ENCODE measurements around the gene RNF220.

Gene RNF220

DNA sequence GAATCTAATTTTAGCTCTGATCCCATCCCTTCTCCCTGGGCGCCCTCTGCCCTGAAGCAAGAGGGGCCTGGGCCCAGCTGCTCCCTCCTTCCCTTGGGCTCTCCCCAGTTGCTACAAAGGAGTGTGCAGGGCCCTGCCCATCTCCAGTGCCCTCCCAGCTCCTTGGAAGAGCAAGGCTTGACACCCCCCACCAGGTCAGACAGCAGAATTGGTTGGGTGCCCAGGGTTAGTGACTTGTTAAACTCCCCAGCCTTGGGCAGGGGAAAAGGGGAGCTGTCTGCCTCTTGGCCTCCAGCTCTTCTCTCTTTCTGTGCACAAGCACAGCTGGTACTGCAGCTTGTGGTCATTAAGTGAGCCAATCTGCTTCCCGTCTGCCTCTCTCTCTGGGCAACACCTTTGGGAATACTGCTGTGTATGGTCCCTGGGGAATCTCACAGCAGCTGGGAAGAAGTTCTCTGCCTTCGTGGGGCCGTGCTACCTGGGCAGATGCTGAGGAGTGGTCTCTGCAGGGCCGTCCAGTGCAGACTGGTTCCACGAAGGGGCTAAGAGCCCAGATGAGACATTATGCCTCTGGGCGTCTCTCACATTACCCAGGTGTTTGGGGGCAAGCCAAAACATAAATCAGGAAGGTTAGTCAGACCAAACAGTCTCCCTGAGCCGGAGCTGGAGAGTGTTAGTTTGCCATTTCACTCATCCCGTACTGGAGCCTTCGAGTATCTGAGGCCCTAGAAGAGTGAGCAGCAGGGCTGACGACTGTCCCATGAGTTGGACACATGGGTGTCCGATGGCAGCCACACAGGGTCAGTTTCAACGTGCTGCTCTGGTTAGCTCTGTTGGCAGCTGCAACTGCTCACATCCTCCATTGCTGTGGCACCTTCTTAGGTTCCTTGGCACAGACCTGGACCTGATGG lies 231.9 kb downstream of the RNF220 start:
- in situ Hi-C loops (cut with MboI; ENCODE audit: low pct_unique_long_range_greater_than_20kb, low sequenced_read_pairs, unreplicated experiment), result no loop called here
- DNase-seq (ENCODE audit: low spot score), result no peak
- TF ChIP-seq, protein P1, sequence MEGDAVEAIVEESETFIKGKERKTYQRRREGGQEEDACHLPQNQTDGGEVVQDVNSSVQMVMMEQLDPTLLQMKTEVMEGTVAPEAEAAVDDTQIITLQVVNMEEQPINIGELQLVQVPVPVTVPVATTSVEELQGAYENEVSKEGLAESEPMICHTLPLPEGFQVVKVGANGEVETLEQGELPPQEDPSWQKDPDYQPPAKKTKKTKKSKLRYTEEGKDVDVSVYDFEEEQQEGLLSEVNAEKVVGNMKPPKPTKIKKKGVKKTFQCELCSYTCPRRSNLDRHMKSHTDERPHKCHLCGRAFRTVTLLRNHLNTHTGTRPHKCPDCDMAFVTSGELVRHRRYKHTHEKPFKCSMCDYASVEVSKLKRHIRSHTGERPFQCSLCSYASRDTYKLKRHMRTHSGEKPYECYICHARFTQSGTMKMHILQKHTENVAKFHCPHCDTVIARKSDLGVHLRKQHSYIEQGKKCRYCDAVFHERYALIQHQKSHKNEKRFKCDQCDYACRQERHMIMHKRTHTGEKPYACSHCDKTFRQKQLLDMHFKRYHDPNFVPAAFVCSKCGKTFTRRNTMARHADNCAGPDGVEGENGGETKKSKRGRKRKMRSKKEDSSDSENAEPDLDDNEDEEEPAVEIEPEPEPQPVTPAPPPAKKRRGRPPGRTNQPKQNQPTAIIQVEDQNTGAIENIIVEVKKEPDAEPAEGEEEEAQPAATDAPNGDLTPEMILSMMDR (IDR thresholded peaks at IDR 0.05; ENCODE audit: extremely low read depth, insufficient read depth, missing control alignments), result no peak

DNA sequence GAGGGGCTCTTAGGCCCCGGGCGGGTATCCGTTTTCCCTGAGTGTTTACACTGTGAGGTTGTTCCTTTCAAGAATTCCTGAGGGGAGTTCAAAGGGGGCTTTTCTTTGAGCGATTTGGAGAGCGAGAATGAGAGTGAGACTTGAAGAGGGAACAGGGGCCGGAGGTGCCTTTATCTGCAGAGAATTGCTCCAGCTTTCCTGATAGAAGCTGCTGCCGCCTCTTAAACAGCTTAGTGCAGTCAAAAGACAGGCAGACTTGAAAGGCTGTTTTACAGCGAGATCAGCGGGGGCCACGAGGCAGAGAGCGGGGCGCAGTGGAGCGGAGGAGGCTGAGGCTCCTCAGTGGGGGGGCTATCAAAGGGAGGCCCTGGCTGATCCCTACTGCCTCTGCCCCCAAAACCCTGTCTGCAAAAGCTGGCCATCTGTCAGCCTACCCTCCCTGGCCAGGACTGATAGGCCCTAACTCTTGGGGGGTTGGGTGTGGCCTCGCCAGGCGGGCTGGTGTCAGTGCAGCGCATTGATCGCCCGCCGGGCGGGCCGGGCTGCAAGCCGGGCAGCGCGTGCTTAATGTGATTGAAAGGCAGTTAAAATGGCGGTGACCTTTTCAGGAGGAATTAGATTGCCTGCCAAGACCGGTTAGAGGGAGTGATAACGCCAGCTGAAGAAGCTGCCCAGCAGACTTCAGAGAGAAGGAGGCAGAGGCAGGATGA lies 232.8 kb downstream of the RNF220 start:
- in situ Hi-C loops (cut with MboI; ENCODE audit: low pct_unique_long_range_greater_than_20kb, low sequenced_read_pairs, unreplicated experiment), result no loop called here
- TF ChIP-seq, protein P1 (IDR thresholded peaks at IDR 0.05; ENCODE audit: extremely low read depth, insufficient read depth, missing control alignments), result no peak
- no peak for DNase-seq (ENCODE audit: low spot score)

DNA sequence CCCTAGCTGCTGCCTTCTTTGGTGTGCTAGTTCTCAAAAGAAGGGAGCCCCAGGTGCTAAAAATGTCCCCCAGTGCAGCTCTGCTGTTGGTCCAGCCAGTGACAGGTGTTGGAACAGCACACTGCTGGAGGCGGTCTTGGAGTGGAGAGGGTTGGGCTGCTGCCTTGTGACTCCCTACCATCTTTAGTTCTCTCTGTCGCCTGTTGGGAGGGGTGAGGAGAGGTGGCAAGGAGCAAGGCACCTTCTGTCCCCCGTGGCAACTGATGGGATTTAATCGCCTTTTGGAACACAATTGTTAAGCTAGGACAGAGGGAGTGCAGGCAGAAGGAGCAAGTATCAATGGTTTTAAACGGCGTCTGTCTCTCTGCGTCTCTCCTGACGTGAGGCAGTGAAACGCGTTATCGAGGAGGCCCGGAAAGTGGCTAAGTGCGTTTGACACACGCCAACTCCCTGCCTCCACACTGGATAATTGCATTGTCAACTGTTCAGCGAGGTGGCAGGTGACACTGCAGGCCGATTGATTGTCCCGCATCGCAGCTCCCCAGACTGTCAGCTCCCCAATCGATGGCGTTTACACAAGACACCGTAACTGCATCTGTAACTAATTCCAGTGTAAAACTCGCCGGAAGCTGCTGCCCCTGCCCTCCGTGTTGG lies 235.3 kb downstream of the RNF220 start:
- DNase-seq (ENCODE audit: low spot score), result no peak
- in situ Hi-C loops (cut with MboI; ENCODE audit: low pct_unique_long_range_greater_than_20kb, low sequenced_read_pairs, unreplicated experiment), result no loop called here
- TF ChIP-seq, protein P1 (IDR thresholded peaks at IDR 0.05; ENCODE audit: extremely low read depth, insufficient read depth, missing control alignments), result no peak

DNA sequence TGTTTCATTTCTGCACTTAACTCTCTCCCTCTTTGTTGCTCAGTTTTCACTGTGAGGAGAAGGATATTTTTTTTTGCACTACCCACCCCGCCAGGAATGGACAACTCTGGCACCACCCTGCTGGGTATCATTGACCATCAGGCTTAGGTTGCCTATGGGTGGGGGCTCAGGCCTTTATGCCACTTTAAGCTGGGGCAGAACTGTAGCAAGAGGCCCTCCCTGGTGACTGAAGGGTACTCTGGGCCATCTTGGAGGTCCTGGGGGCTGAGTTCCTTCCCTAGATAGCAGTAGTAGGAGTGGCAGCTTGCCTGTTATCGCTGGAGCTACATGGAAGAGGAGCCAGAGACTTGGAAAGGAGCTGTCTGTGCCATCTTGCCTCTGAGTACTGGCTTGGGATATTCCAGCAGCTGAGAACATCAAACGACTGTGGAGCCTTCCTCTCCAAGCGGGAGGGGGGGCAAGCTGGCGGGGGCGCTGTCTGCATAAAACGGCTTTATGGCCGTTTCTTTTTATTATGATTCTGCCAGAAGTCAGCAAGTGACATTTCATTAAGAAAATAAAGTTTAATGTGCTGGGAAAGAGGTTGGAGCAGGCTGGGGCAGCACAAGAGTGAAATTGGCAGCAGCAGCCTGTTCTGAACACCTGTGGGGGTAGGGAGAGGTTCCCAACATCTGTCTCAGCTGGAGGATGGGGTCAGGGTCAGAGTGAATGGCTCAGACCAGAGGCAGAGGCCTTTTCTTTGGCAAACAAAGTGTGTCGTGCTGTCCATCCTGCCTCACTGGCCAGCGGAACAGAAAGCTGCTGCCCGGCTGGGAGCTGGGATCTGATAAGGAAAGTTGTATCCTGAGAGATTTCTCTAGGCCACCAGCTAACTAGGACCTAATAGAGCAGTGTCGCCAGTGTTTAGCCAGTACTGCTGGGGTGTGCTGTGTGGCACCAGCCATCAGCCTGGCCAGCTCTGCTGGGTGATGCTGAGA lies 236.4 kb downstream of the RNF220 start:
- in situ Hi-C loops (cut with MboI; ENCODE audit: low pct_unique_long_range_greater_than_20kb, low sequenced_read_pairs, unreplicated experiment), result no loop called here
- TF ChIP-seq, protein P1 (IDR thresholded peaks at IDR 0.05; ENCODE audit: extremely low read depth, insufficient read depth, missing control alignments), result no peak
- DNase-seq (ENCODE audit: low spot score), result no peak

DNA sequence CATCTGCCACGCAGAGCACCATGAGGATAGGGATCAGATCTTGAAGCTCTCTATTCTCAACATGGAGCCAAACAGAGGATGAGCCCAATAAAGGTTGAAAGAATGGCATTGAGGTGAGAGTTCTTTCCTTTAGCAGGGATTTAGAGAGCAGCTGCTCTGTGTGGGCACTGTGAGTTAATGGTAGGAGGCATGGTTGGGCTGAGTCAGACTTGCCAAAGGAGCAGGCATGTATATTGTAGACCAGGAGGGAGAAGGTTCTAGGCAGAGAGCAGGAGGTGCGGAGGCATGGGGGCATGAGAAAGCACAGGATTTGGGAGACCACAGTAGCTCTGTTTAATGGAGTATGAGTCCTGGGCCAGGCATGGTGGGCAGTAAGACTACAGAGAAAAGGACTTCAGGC lies 237.2 kb downstream of the RNF220 start:
- in situ Hi-C loops (cut with MboI; ENCODE audit: low pct_unique_long_range_greater_than_20kb, low sequenced_read_pairs, unreplicated experiment), result no loop called here
- TF ChIP-seq, protein P1 (IDR thresholded peaks at IDR 0.05; ENCODE audit: extremely low read depth, insufficient read depth, missing control alignments), result no peak
- DNase-seq (ENCODE audit: low spot score), result no peak

Measured in GM13977 (cell line).